ENCODE measurements around the gene PROZ.
"Not testable (repeated sequence)": the region's sequence is repeated elsewhere in the genome, so short reads cannot be mapped to it uniquely, and the experiment has no call there.

Gene PROZ

GRCh38 chr13:113110048-113110851 is 48.2 kb upstream of the PROZ start:
- H3K9ac ChIP-seq (ENCODE audit: low read length) = no peak overlapping the region
- TF ChIP-seq EZH2 (optimal IDR thresholded peaks at IDR 0.05; ENCODE audit: low read depth, low read length) (no peak), CTCF (IDR thresholded peaks at IDR 0.05; ENCODE audit: low read length) (no peak), EZH2phosphoT487 (IDR thresholded peaks at IDR 0.05; ENCODE audit: low read length) (no peak)
- no peaks in the 10 kb centered on the region for H3F3A ChIP-seq (ENCODE audit: insufficient read depth, low read length)
- no peaks in the 10 kb centered on the region for H3K4me1 ChIP-seq (ENCODE audit: low read length)
- H3K79me2 ChIP-seq (ENCODE audit: low read length) = no peaks in the 10 kb centered on the region
- peaks cover 26% of the 10 kb centered on the region for H3K27me3 ChIP-seq (replicated peaks; ENCODE audit: insufficient read depth, low read length)
- H3K9me3 ChIP-seq (replicated peaks; ENCODE audit: insufficient read depth, low read length) = no peaks in the 10 kb centered on the region
- H3K36me3 ChIP-seq (replicated peaks; ENCODE audit: insufficient read depth, low read length) = no peaks in the 10 kb centered on the region
- no peak overlapping the region for H3K4me2 ChIP-seq (ENCODE audit: low read depth, low read length)
- H4K20me1 ChIP-seq (ENCODE audit: insufficient read depth, low read length) = no peaks in the 10 kb centered on the region
- DNase-seq = no peak
- H3K4me3 ChIP-seq (ENCODE audit: low read length) = no peak overlapping the region
- H3K27ac ChIP-seq (ENCODE audit: low read length) = no peak overlapping the region
- H3K9me2 ChIP-seq (replicated peaks; ENCODE audit: insufficient read depth, low read length) = no peaks in the 10 kb centered on the region
- H2AFZ ChIP-seq (ENCODE audit: low read length) = no peak overlapping the region

- H4K20me1 ChIP-seq (ENCODE audit: insufficient read depth, low read length) = no peaks in the 10 kb centered on the region
- H3K9ac ChIP-seq (ENCODE audit: low read length) = no peak overlapping the region
- no peak overlapping the region for H3K4me2 ChIP-seq (ENCODE audit: low read depth, low read length)
- H3K4me3 ChIP-seq (ENCODE audit: low read length) = no peak overlapping the region
- H3K27me3 ChIP-seq (replicated peaks; ENCODE audit: insufficient read depth, low read length) = peaks cover 30% of the 10 kb centered on the region
- H2AFZ ChIP-seq (ENCODE audit: low read length) = no peak overlapping the region
- no peaks in the 10 kb centered on the region for H3K9me3 ChIP-seq (replicated peaks; ENCODE audit: insufficient read depth, low read length)
- no peaks in the 10 kb centered on the region for H3K79me2 ChIP-seq (ENCODE audit: low read length)
- no peak for DNase-seq
- no peak overlapping the region for H3K27ac ChIP-seq (ENCODE audit: low read length)
- H3K4me1 ChIP-seq (ENCODE audit: low read length) = no peaks in the 10 kb centered on the region
- H3F3A ChIP-seq (ENCODE audit: insufficient read depth, low read length) = no peaks in the 10 kb centered on the region
- no peaks in the 10 kb centered on the region for H3K36me3 ChIP-seq (replicated peaks; ENCODE audit: insufficient read depth, low read length)
- no peaks in the 10 kb centered on the region for H3K9me2 ChIP-seq (replicated peaks; ENCODE audit: insufficient read depth, low read length)
- TF ChIP-seq EZH2phosphoT487 (IDR thresholded peaks at IDR 0.05; ENCODE audit: low read length) (no peak), EZH2 (optimal IDR thresholded peaks at IDR 0.05; ENCODE audit: low read depth, low read length) (no peak), CTCF (IDR thresholded peaks at IDR 0.05; ENCODE audit: low read length) (no peak)
These were observed 47.6 kb upstream of the PROZ start for GRCh38 chr13:113110852-113111315.

- H3F3A ChIP-seq (ENCODE audit: insufficient read depth, low read length); H3K9me2 ChIP-seq (replicated peaks; ENCODE audit: insufficient read depth, low read length); H3K9ac ChIP-seq (ENCODE audit: low read length); H3K27ac ChIP-seq (ENCODE audit: low read length); H3K79me2 ChIP-seq (ENCODE audit: low read length); DNase-seq; H3K36me3 ChIP-seq (replicated peaks; ENCODE audit: insufficient read depth, low read length); H3K4me1 ChIP-seq (ENCODE audit: low read length); H3K9me3 ChIP-seq (replicated peaks; ENCODE audit: insufficient read depth, low read length); H4K20me1 ChIP-seq (ENCODE audit: insufficient read depth, low read length); H2AFZ ChIP-seq (ENCODE audit: low read length); H3K4me2 ChIP-seq (ENCODE audit: low read depth, low read length); H3K4me3 ChIP-seq (ENCODE audit: low read length): not testable (repeated sequence)
- peaks cover 39% of the 10 kb centered on the region for H3K27me3 ChIP-seq (replicated peaks; ENCODE audit: insufficient read depth, low read length)
These were observed 46.6 kb upstream of the PROZ start for GRCh38 chr13:113111821-113112220.

GRCh38 chr13:113112475-113112874 is 46.0 kb upstream of the PROZ start:
- not testable (repeated sequence) for H3K9me2 ChIP-seq (replicated peaks; ENCODE audit: insufficient read depth, low read length); H3K4me2 ChIP-seq (ENCODE audit: low read depth, low read length); H3K4me3 ChIP-seq (ENCODE audit: low read length); H3K79me2 ChIP-seq (ENCODE audit: low read length); H3K9me3 ChIP-seq (replicated peaks; ENCODE audit: insufficient read depth, low read length); H3K27ac ChIP-seq (ENCODE audit: low read length); DNase-seq; H3F3A ChIP-seq (ENCODE audit: insufficient read depth, low read length); H3K36me3 ChIP-seq (replicated peaks; ENCODE audit: insufficient read depth, low read length); H2AFZ ChIP-seq (ENCODE audit: low read length); H4K20me1 ChIP-seq (ENCODE audit: insufficient read depth, low read length); H3K9ac ChIP-seq (ENCODE audit: low read length); H3K4me1 ChIP-seq (ENCODE audit: low read length)
- peaks cover 45% of the 10 kb centered on the region for H3K27me3 ChIP-seq (replicated peaks; ENCODE audit: insufficient read depth, low read length)

All from MM.1S (cell line).